HepG2 (cell line): ENCODE data around the gene SETD1B. TPM values are rescaled to one million over a fixed set of nuclear protein-coding genes. Genes with fewer than 3 reads are reported as not detected.
A peak's percentile ranks its signal among the peaks of the same experiment; 100 is the strongest.

Experiments used
- ASH2L ChIP-seq: fragments of 300-600, 200-600 bp; sonication (generic); IDR thresholded peaks from 2 replicates; pipeline ENCODE4 v1.7.0; 2017; ENCODE audit warnings: low read depth, mild to moderate bottlenecking, moderate library complexity, mixed read lengths, low read length; ENCODE audit not compliant: insufficient read length
- BCL6 ChIP-seq: IDR thresholded peaks from 2 replicates; pipeline ENCODE4 v1.6.1; 2016; ENCODE audit warnings: missing genetic modification reagents, missing compliant biosample characterization
- FOSL2 ChIP-seq: sonication (generic); formaldehyde crosslinking; IDR thresholded peaks from 2 replicates; pipeline ENCODE4 v1.4.0; 2020; ENCODE audit warnings: missing genetic modification reagents
- LCORL ChIP-seq, 2 experiments: fragments of 450-650 bp in 1 of 2; sonication (generic) in 1 of 2; formaldehyde crosslinking in 1 of 2; IDR thresholded peaks; 2 replicates each; pipeline versions ENCODE4 v1.5.0 to v1.6.1; 2017 to 2020; ENCODE audit warnings: antibody characterized with exemption in 1 of 2, missing genetic modification reagents in 1 of 2
- MEIS1 ChIP-seq: sonication (generic); formaldehyde crosslinking; IDR thresholded peaks from 2 replicates; pipeline ENCODE4 v1.9.0; 2021; ENCODE audit warnings: mild to moderate bottlenecking, missing genetic modification reagents, moderate library complexity, borderline replicate concordance
- MIER3 ChIP-seq: IDR thresholded peaks from 2 replicates; pipeline ENCODE4 v1.6.1; 2016; ENCODE audit warnings: missing compliant biosample characterization, borderline replicate concordance
- MNT ChIP-seq: fragments of 450-650 bp; IDR thresholded peaks from 2 replicates; pipeline ENCODE4 v1.6.1; 2016
- NCOA1 ChIP-seq: sonication (generic); formaldehyde crosslinking; IDR thresholded peaks from 2 replicates; pipeline ENCODE4 v1.9.0; 2021; ENCODE audit warnings: missing genetic modification reagents
- RARA ChIP-seq: IDR thresholded peaks from 2 replicates; pipeline ENCODE4 v1.6.1; 2016; ENCODE audit warnings: missing genetic modification reagents, missing compliant biosample characterization
- SRY ChIP-seq: sonication (generic); formaldehyde crosslinking; IDR thresholded peaks from 2 replicates; pipeline ENCODE4 v1.8.0; 2022; ENCODE audit warnings: mild to moderate bottlenecking, missing genetic modification reagents
- TBX2 ChIP-seq: sonication (generic); formaldehyde crosslinking; IDR thresholded peaks from 2 replicates; pipeline ENCODE4 v1.5.0; 2020; ENCODE audit warnings: missing genetic modification reagents, mild to moderate bottlenecking, borderline replicate concordance
- WIZ ChIP-seq: sonication (generic); formaldehyde crosslinking; IDR thresholded peaks from 2 replicates; pipeline ENCODE4 v1.5.1; 2020; ENCODE audit warnings: mild to moderate bottlenecking, missing genetic modification reagents
- YEATS2 ChIP-seq: sonication (generic); formaldehyde crosslinking; IDR thresholded peaks from 2 replicates; pipeline ENCODE4 v1.4.0; 2020; ENCODE audit warnings: missing genetic modification reagents, borderline replicate concordance
- YEATS4 ChIP-seq: sonication (generic); formaldehyde crosslinking; IDR thresholded peaks from 2 replicates; pipeline ENCODE4 v1.4.0; 2020; ENCODE audit warnings: missing genetic modification reagents, borderline replicate concordance
- ZFY ChIP-seq: sonication (generic); formaldehyde crosslinking; IDR thresholded peaks from 2 replicates; pipeline ENCODE4 v1.4.0; 2020; ENCODE audit warnings: missing genetic modification reagents
- ZNF143 ChIP-seq: sonication (generic); formaldehyde crosslinking; IDR thresholded peaks from 2 replicates; pipeline ENCODE4 v1.4.0; 2020; ENCODE audit warnings: missing genetic modification reagents
- ZNF205 ChIP-seq: IDR thresholded peaks from 2 replicates; pipeline ENCODE4 v1.6.1; 2018; ENCODE audit warnings: missing biosample characterization, missing genetic modification reagents
- ZNF263 ChIP-seq: sonication (generic); formaldehyde crosslinking; IDR thresholded peaks from 2 replicates; pipeline ENCODE4 v1.4.0; 2020; ENCODE audit warnings: missing genetic modification reagents
- ZNF414 ChIP-seq: sonication (generic); formaldehyde crosslinking; IDR thresholded peaks from 2 replicates; pipeline ENCODE4 v1.5.0; 2020; ENCODE audit warnings: missing genetic modification reagents
- ZNF674 ChIP-seq: sonication (generic); formaldehyde crosslinking; IDR thresholded peaks from 2 replicates; pipeline ENCODE4 v1.5.0; 2020; ENCODE audit warnings: low read depth, mild to moderate bottlenecking, missing genetic modification reagents
- ZNF724P ChIP-seq: sonication (generic); formaldehyde crosslinking; IDR thresholded peaks from 2 replicates; pipeline ENCODE4 v1.8.0; 2022; ENCODE audit warnings: missing genetic modification reagents, borderline replicate concordance
- polyA plus RNA-seq, 8 experiments: library from polyadenylated mRNA; depleted of rRNA in 3 of 8; stranded (reverse) in 7 of 8; unstranded in 1 of 8; fragments of >200 nt; fragmentation: Illumina TruSeq in 4 of 8; extraction: Trizol in 4 of 8; gene quantifications; 2 replicates each; pipeline versions ENCODE4 v1.2.1 to v1.2.3, GENCODE V29; 2011 to 2016; ENCODE audit warnings: low read depth in 4 of 8, missing spikeins in 1 of 8, mixed read lengths in 1 of 8; ENCODE audit not compliant: insufficient read depth in 1 of 8
- total RNA-seq, 5 experiments: library from RNA; depleted of rRNA; stranded (reverse); fragments of >200 nt; fragmentation: Illumina TruSeq; extraction: Trizol; gene quantifications; 2 replicates each; pipeline ENCODE4 v1.2.3, GENCODE V29; 2016; ENCODE audit warnings: low read depth in 1 of 5
- TF ChIP-seq, protein P1 (sequence below): sonication (generic); formaldehyde crosslinking; IDR thresholded peaks from 2 replicates; pipeline ENCODE4 v1.4.0; 2020; ENCODE audit warnings: missing genetic modification reagents

Gene SETD1B
- total and polyA plus RNA-seq, 2 of the 13 experiments (the other 11 are each of a cell fraction or from before 2014, with no cell fraction given) = 1.1 to 1.4 TPM

- TF ChIP-seq, protein P1, sequence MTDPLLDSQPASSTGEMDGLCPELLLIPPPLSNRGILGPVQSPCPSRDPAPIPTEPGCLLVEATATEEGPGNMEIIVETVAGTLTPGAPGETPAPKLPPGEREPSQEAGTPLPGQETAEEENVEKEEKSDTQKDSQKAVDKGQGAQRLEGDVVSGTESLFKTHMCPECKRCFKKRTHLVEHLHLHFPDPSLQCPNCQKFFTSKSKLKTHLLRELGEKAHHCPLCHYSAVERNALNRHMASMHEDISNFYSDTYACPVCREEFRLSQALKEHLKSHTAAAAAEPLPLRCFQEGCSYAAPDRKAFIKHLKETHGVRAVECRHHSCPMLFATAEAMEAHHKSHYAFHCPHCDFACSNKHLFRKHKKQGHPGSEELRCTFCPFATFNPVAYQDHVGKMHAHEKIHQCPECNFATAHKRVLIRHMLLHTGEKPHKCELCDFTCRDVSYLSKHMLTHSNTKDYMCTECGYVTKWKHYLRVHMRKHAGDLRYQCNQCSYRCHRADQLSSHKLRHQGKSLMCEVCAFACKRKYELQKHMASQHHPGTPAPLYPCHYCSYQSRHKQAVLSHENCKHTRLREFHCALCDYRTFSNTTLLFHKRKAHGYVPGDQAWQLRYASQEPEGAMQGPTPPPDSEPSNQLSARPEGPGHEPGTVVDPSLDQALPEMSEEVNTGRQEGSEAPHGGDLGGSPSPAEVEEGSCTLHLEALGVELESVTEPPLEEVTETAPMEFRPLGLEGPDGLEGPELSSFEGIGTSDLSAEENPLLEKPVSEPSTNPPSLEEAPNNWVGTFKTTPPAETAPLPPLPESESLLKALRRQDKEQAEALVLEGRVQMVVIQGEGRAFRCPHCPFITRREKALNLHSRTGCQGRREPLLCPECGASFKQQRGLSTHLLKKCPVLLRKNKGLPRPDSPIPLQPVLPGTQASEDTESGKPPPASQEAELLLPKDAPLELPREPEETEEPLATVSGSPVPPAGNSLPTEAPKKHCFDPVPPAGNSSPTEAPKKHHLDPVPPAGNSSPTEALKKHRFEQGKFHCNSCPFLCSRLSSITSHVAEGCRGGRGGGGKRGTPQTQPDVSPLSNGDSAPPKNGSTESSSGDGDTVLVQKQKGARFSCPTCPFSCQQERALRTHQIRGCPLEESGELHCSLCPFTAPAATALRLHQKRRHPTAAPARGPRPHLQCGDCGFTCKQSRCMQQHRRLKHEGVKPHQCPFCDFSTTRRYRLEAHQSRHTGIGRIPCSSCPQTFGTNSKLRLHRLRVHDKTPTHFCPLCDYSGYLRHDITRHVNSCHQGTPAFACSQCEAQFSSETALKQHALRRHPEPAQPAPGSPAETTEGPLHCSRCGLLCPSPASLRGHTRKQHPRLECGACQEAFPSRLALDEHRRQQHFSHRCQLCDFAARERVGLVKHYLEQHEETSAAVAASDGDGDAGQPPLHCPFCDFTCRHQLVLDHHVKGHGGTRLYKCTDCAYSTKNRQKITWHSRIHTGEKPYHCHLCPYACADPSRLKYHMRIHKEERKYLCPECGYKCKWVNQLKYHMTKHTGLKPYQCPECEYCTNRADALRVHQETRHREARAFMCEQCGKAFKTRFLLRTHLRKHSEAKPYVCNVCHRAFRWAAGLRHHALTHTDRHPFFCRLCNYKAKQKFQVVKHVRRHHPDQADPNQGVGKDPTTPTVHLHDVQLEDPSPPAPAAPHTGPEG (CRISPR knock-in tag) = no peak
- TF ChIP-seq WIZ (CRISPR knock-in tag) (0 out of 2 replicates have a peak, but pooled peaks have one; percentile 42), ZNF205 (peak; percentile 52; the same call in 1 of the 2 replicates), MNT (0 out of 2 replicates have a peak, but pooled peaks have one; percentile 34), MIER3 (no peak), ZNF674 (CRISPR knock-in tag) (no peak), ASH2L (peak; percentile 8), FOSL2 (CRISPR knock-in tag) (peak; percentile 29; the same call in 1 of the 2 replicates), SRY (CRISPR knock-in tag) (no peak; the same call in 1 of the 2 replicates), MEIS1 (CRISPR knock-in tag) (no peak), YEATS2 (CRISPR knock-in tag) (no peak), LCORL (IDR thresholded peaks at IDR 0.05) (no peak), LCORL (CRISPR knock-in tag; IDR thresholded peaks at IDR 0.05) (peak; percentile 59; the same call in 1 of the 2 replicates), NCOA1 (no peak), ZFY (CRISPR knock-in tag) (peak; percentile 55; the same call in 1 of the 2 replicates), ZNF724P (CRISPR knock-in tag) (0 out of 2 replicates have a peak, but pooled peaks have one; percentile 49), YEATS4 (CRISPR knock-in tag) (peak; percentile 35; the same call in 1 of the 2 replicates), BCL6 (peak; percentile 18; the same call in 1 of the 2 replicates), RARA (CRISPR knock-in tag) (peak; percentile 74), ZNF263 (CRISPR knock-in tag) (peak; percentile 57; the same call in 1 of the 2 replicates), TBX2 (CRISPR knock-in tag) (0 out of 2 replicates have a peak, but pooled peaks have one; percentile 33), ZNF414 (peak; percentile 69; the same call in 1 of the 2 replicates), ZNF143 (CRISPR knock-in tag) (peak; percentile 33; the same call in 1 of the 2 replicates)
These were observed 5.6 kb upstream of the SETD1B start (continued) for GRCh38 chr12:121797937-121798786.
